Breast epithelium (tissue), 4 donors: Measurements from ENCODE around the gene TIPRL. TPM values are rescaled to one million over a fixed set of nuclear protein-coding genes. Genes with fewer than 3 reads are reported as not detected.
A peak's percentile ranks its signal among the peaks of the same experiment; 100 is the strongest.
"Not testable (repeated sequence)": the region's sequence is repeated elsewhere in the genome, so short reads cannot be mapped to it uniquely, and the experiment has no call there.

Source experiments
- DNase-seq, 2 donors: peaks; one replicate each; pipeline ENCODE4 v3.0.0-alpha.2; 2019; ENCODE audit warnings: low spot score in 2 of 2
- H3K27ac ChIP-seq, 2 donors: fragments of 200-600 bp; sonication (generic) in 1 of 2; one replicate each; pipeline ENCODE4 v1.5.1; 2016 to 2019; ENCODE audit warnings: mild to moderate bottlenecking in 1 of 2
- H3K27me3 ChIP-seq, 2 donors: fragments of 200-600 bp; sonication (generic) in 1 of 2; one replicate each; pipeline versions ENCODE4 v1.5.1 to v1.6.0; 2017 to 2019; ENCODE audit warnings: control low read depth in 1 of 2, mild to moderate bottlenecking in 1 of 2
- H3K36me3 ChIP-seq: fragments of 200-600 bp; one replicate; pipeline ENCODE4 v1.5.1; 2019
- H3K4me1 ChIP-seq, 2 donors: fragments of 200-600 bp; sonication (generic); one replicate each; pipeline ENCODE4 v1.5.1; 2016 to 2019; ENCODE audit warnings: control low read depth in 1 of 2
- H3K4me3 ChIP-seq, 3 donors: fragments of 200-600 bp; sonication (generic); 1 replicate in 2 of 3; 2 replicates in 1 of 3; pipeline ENCODE4 v1.5.1; 2016 to 2019; ENCODE audit warnings: mild to moderate bottlenecking in 3 of 3, moderate library complexity in 2 of 3
- H3K9me3 ChIP-seq, 2 donors: fragments of 200-600 bp; sonication (generic) in 1 of 2; one replicate each; pipeline ENCODE4 v1.5.1; 2016 to 2019; ENCODE audit warnings: control low read depth in 1 of 2
- CTCF ChIP-seq, 3 donors: fragments of 450-650 bp; IDR thresholded peaks; one replicate each; pipeline ENCODE4 v1.5.1; 2016 to 2017; ENCODE audit warnings: antibody characterized with exemption in 3 of 3, mild to moderate bottlenecking in 3 of 3, moderate library complexity in 3 of 3
- POLR2A ChIP-seq: fragments of 450-650 bp; IDR thresholded peaks from one replicate; pipeline ENCODE4 v1.6.1; 2016; ENCODE audit warnings: antibody characterized with exemption, mild to moderate bottlenecking, moderate library complexity
- POLR2AphosphoS5 ChIP-seq, 3 donors: sonication (generic); formaldehyde crosslinking; IDR thresholded peaks; one replicate each; pipeline ENCODE4 v1.6.1; 2017; ENCODE audit warnings: antibody characterized with exemption in 3 of 3
- intact Hi-C: fragments of 100-400 bp; cut with DNase I; formaldehyde crosslinking; loops from one replicate; pipeline ENCODE4 v1.15.1; 2023; ENCODE audit warnings: low total_unique reads
- total RNA-seq, 3 donors: library from RNA; depleted of rRNA; stranded (reverse); fragments of >200 nt; gene quantifications; one replicate each; pipeline ENCODE4 v1.1.0, GENCODE V29; 2016

Gene TIPRL
- total RNA-seq, 3 donors from 2014 or later = 18.0 to 24.9 (median 18.7) TPM

- intact Hi-C loops = no loop called here
- Histone ChIP-seq H3K4me3 (no peak overlapping the region), H3K4me1 (no peaks in the 10 kb centered on the region), H3K27ac (no peak overlapping the region), H3K9me3 (no peaks in the 10 kb centered on the region), H3K36me3 (peaks cover 7% of the 10 kb centered on the region), H3K27me3 (no peaks in the 10 kb centered on the region)
- TF ChIP-seq POLR2A (no peak), POLR2AphosphoS5 (IDR thresholded peaks at IDR 0.05) (no peak), CTCF (IDR thresholded peaks at IDR 0.05) (no peak)
- DNase-seq = no peak
Measured at GRCh38 chr1:168195199-168196135, 16.7 kb downstream of the TIPRL start.

GRCh38 chr1:168199056-168199455 lies 20.3 kb downstream of the TIPRL start:
- no peak for TF ChIP-seq POLR2A
- no peak for TF ChIP-seq POLR2AphosphoS5 (IDR thresholded peaks at IDR 0.05)
- TF ChIP-seq CTCF (IDR thresholded peaks at IDR 0.05) = no peak
- intact Hi-C loops = no loop called here
- Histone ChIP-seq H3K4me1 (no peaks in the 10 kb centered on the region), H3K9me3 (no peaks in the 10 kb centered on the region), H3K36me3 (peaks cover 7% of the 10 kb centered on the region), H3K27me3 (no peaks in the 10 kb centered on the region), H3K4me3 (no peak overlapping the region), H3K27ac (no peak overlapping the region)
- no peak for DNase-seq

GRCh38 chr1:168202941-168203654 lies 24.3 kb downstream of the TIPRL start:
- no peaks in the 10 kb centered on the region for H3K9me3 ChIP-seq
- peak; percentile 45 to 79 (median 71) for TF ChIP-seq POLR2AphosphoS5 (IDR thresholded peaks at IDR 0.05)
- TF ChIP-seq POLR2A = no peak
- no peak for TF ChIP-seq CTCF (IDR thresholded peaks at IDR 0.05)
- intact Hi-C loops = no loop called here
- no peaks in the 10 kb centered on the region for H3K4me1 ChIP-seq
- H3K27ac ChIP-seq = peak overlapping the region; percentile 65
- peaks cover 7% of the 10 kb centered on the region for H3K36me3 ChIP-seq
- H3K27me3 ChIP-seq = no peaks in the 10 kb centered on the region
- peak in 1 of 2 donors; percentile 45 for DNase-seq
- H3K4me3 ChIP-seq = no peak overlapping the region

GRCh38 chr1:168206111-168206510 lies 27.3 kb downstream of the TIPRL start:
- no peak for DNase-seq
- Histone ChIP-seq H3K4me1 (no peaks in the 10 kb centered on the region), H3K4me3 (no peak overlapping the region), H3K36me3 (no peaks in the 10 kb centered on the region), H3K9me3 (no peaks in the 10 kb centered on the region), H3K27me3 (no peaks in the 10 kb centered on the region), H3K27ac (no peak overlapping the region)
- TF ChIP-seq CTCF (IDR thresholded peaks at IDR 0.05) (no peak), POLR2A (no peak), POLR2AphosphoS5 (IDR thresholded peaks at IDR 0.05) (no peak)
- intact Hi-C loops = no loop called here

- intact Hi-C loops, H3K27ac ChIP-seq, H3K4me3 ChIP-seq, H3K4me1 ChIP-seq, H3K27me3 ChIP-seq, H3K36me3 ChIP-seq, H3K9me3 ChIP-seq, DNase-seq: not testable (repeated sequence)
Measured at GRCh38 chr1:168207673-168208072, 28.9 kb downstream of the TIPRL start.
